NB4 (cell line): ENCODE data around the gene CLEC2A.

Source experiments
- CTCF ChIP-seq: IDR thresholded peaks from one replicate; pipeline ENCODE4 v1.5.1; 2012; ENCODE audit warnings: low read depth, low read length
- MAX ChIP-seq: IDR thresholded peaks from 2 replicates; pipeline ENCODE4 v1.6.1; 2011; ENCODE audit warnings: low read depth, low read length
- MYC ChIP-seq: IDR thresholded peaks from 2 replicates; pipeline ENCODE4 v1.6.1; 2011; ENCODE audit warnings: low read depth, low read length
- POLR2A ChIP-seq: IDR thresholded peaks from 2 replicates; pipeline ENCODE4 v1.6.1; 2011; ENCODE audit warnings: mild to moderate bottlenecking; ENCODE audit not compliant: insufficient read length; ENCODE audit errors: extremely low read depth

DNA sequence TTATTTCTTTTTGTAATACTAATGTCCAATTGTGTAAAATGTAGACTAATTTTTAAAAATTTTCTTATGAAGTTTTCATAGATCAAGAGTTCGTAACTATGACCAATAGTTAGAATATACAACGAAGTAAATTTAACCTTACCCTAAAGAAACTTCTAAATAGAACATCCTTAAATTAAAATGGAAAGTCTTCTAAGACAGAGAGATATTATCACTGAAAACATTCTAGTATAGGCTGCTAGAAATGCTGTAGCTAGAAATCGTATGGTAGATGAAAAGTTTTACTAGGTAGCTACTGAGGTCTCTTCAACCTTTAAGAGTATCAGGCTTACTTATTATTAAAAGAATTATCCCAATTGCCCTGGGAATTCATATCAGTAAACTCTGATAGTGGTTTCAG is 925 bp downstream of the CLEC2A start:
- TF ChIP-seq CTCF: no peak
- no peak for TF ChIP-seq MAX
- TF ChIP-seq POLR2A: no peak
- no peak for TF ChIP-seq MYC
